ENCODE data around the gene GSTM3.
"Not testable (repeated sequence)": the region's sequence is repeated elsewhere in the genome, so short reads cannot be mapped to it uniquely, and the experiment has no call there.

The GSTM3 gene

DNA sequence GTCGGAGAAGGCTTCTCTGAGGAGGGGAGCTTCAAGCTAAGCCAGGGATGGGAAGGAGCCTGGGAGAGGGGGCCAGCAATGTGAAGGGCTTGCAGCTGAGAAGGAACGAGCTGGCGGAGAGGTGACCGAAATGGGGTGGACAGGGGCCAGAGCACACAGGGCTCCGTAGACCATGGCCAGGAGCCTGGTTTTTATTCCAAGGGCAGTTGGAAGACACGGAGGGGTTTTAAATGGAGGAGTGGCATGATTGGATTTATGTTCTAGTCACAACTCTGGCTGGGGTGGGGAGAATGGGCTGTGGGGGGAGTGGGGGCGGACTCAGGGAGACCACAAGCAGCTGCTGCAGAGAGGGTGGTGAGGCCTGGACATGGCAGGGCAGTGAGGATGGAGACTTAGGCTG lies 28.0 kb upstream of the GSTM3 start:
- no peak overlapping the region for H3K27ac ChIP-seq
- TF ChIP-seq, protein P1, sequence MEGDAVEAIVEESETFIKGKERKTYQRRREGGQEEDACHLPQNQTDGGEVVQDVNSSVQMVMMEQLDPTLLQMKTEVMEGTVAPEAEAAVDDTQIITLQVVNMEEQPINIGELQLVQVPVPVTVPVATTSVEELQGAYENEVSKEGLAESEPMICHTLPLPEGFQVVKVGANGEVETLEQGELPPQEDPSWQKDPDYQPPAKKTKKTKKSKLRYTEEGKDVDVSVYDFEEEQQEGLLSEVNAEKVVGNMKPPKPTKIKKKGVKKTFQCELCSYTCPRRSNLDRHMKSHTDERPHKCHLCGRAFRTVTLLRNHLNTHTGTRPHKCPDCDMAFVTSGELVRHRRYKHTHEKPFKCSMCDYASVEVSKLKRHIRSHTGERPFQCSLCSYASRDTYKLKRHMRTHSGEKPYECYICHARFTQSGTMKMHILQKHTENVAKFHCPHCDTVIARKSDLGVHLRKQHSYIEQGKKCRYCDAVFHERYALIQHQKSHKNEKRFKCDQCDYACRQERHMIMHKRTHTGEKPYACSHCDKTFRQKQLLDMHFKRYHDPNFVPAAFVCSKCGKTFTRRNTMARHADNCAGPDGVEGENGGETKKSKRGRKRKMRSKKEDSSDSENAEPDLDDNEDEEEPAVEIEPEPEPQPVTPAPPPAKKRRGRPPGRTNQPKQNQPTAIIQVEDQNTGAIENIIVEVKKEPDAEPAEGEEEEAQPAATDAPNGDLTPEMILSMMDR (IDR thresholded peaks at IDR 0.05): no peak
- TF ChIP-seq ZFX (IDR thresholded peaks at IDR 0.05; ENCODE audit: borderline replicate concordance): no peak

DNA sequence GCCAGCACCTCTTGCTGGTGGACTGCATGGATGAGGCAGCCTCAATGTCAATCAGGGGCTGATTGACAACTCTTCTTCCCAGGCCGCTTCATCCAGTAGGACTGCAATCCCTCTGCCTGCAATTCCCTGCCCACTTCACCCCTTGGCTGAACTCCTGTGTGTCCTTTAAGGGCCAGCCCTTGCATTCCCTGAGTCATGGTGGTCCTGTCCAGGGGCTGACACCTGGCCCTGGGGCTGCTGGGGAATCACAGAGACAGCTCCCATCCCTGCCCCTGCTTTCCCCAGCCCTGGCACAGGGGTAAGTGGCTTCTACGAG lies 27.5 kb upstream of the GSTM3 start:
- TF ChIP-seq, protein P1 (IDR thresholded peaks at IDR 0.05): no peak
- TF ChIP-seq ZFX (IDR thresholded peaks at IDR 0.05; ENCODE audit: borderline replicate concordance): no peak
- H3K27ac ChIP-seq: no peak overlapping the region

DNA sequence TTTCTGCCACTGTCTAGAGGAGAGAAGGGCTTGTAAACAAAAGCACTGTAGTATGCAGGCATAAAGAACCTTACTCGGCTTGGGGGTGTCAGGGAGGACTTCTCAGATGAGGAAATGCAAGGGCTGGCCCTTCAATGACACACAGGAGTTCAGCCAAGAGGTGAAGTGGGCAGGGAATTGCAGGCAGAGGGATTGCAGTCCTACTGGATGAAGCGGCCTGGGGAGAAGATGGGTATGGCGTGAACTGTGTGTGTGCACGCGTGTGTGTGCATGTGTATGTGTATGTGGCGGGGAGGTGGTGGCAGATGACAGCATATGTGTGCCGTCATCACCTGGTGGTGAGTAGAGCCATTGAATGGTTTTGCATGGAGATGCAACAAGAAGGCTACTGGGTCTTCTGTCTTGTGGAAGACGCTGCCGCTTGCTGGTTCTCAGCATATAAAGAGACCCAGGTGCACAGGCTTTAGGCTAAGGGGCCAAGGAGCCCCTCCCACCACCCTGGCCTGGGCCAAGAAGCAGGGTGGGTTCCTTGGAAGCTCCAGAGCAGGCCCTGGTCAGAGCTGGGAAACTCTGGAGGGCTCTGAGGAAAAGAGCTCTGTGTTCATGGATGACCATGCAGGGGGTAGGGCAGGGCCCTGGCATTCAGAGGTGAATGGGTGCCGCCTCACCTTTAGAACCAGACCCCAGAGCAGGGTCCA lies 26.9 kb upstream of the GSTM3 start:
- H3K27ac ChIP-seq: no peak overlapping the region
- TF ChIP-seq, protein P1 (IDR thresholded peaks at IDR 0.05): no peak
- no peak for TF ChIP-seq ZFX (IDR thresholded peaks at IDR 0.05; ENCODE audit: borderline replicate concordance)

DNA sequence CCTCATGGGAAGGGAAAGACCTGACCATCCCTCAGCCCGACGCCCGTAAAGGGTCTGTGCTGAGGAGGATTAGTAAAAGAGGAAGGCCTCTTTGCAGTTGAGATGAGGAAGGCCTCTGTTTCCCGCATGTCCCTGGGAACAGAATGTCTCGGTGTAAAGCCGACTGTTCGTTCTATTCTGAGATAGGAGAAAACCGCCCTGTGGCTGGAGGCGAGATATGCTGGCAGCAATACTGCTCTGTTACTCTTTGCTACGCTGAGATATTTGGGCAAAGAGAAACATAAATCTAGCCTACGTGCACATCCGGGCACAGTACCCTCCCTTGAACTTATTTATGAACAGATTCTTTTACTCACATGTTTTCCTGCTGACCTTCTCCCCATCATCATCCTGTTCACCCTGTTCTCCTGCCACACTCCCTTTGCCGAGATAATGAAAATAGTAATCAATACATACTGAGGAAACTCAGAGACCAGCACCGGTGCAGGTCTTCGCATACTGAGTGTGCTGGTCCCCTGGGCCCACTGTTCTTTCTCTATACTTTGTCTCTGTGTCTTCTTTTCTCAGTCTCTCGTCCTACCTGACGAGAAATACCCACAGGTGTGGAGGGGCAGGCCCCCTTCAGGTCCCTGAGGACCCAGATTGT lies 26.3 kb upstream of the GSTM3 start:
- not testable (repeated sequence) for H3K27ac ChIP-seq

DNA sequence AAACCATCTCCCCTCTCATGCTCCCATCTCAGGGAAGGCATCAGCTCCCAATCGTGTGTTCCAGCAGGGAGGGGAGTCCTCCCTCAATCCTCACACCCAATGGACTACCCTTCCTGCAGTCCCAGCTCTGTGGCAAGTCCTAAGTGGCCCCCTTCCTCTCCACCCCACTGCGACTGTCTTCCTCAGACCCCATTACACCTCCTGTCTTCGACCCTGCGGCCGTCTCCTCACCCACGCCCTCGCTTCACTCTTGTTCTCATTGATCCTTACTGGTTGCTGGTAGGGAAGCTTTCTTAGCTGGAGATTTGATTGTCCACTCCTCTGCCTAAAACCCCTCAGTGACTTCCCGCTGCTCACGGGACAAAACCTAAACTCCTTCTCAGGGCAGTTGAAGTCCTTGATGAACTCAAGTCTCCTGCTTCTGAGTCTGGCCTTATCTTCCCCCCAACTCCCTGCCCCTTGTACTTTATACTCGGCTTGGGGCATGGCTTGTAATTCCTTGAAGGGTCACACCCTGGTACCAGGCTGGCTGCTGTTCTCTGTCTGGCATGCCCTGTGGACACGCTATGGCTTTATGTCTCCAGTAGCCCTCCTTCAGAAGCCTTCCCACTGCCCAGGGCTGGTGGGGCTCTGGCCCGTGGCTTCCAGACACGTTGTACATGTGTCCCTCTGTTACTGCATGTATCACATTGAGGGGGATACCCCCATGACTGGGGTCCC lies 25.2 kb upstream of the GSTM3 start:
- no peak overlapping the region for H3K27ac ChIP-seq
- no peak for TF ChIP-seq ZFX (IDR thresholded peaks at IDR 0.05; ENCODE audit: borderline replicate concordance)
- TF ChIP-seq, protein P1 (IDR thresholded peaks at IDR 0.05): no peak

DNA sequence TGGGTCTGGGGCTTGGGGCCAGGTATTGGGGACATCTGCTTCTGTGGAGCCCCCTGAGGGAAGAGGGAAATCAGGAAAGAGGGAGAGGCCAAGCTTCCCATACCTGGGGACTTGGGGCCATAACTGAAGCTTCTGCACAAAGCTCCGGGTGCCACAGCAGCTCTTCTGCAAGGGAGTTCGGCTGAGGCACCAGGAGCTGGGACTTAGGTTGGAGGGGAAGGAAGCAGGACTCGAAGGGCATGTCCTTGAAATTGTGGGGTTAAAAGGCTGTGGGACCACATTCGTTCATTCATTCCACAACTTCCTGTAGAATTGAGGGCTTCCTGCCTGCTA lies 24.6 kb upstream of the GSTM3 start:
- no peak for TF ChIP-seq ZFX (IDR thresholded peaks at IDR 0.05; ENCODE audit: borderline replicate concordance)
- TF ChIP-seq, protein P1 (IDR thresholded peaks at IDR 0.05): no peak
- H3K27ac ChIP-seq: no peak overlapping the region

DNA sequence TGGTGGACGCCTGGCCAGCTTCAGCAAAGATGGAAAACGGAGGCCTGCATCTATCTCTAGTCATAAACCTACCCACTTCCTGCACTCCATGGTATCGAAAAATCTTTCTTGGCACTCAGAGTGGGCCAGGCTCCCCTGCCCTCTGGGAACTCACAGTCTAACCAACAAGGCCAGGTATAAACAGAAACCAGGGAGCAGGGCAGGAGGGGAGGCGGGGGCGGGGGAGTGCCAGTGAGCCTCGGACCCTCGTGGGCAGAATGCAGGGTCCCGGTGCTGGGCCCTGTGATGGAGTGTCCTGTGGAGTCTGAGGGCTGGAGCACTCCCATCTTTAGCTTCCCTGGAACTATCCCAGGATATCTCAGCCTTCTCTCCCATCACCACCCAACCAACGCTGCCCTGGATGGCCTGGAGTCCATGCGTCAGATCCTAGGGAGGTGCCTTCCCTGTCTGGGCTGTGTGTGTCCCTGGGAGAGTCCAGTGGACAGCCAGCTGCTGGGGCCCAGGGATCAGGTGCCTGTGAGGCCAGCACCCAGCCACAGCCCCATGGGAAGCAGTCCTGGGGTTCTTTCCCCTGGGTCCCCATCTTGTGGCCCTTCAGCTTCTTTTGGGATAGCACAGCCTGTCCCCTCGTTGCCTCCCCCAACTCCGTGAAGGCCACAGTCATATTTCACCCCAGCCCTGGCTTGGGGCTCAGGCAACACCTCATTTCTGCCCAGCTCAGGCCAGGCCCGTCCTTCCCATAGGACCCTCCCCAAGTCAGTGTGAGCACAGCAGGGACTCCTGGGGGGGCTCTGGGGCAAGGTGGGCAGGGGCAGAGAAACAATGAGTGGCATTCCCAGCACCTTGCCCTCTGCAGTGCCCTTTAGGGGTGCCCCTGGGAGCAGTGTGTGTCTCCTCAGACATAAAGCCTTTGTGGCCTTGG lies 24.0 kb upstream of the GSTM3 start:
- H3K27ac ChIP-seq: no peak overlapping the region
- TF ChIP-seq ZFX (IDR thresholded peaks at IDR 0.05; ENCODE audit: borderline replicate concordance): no peak
- TF ChIP-seq, protein P1 (IDR thresholded peaks at IDR 0.05): no peak

Measured in 22Rv1 (cell line).